SK-N-SH treated with all-trans-retinoic acid at 6 μM for 48 hours (cell line): ENCODE measurements around the gene OR2V1.

Source experiments
- ATAC-seq: fragments of 200-7000 bp; cut with Tn5 transposase; 3 replicates; pipeline ENCODE4 v1.9.1; 2020; ENCODE audit warnings: mild to moderate bottlenecking, moderate library complexity
- ARNTL ChIP-seq: fragments of 450-650 bp; formaldehyde crosslinking; IDR thresholded peaks from 2 replicates; pipeline ENCODE4 v1.5.0; 2020; ENCODE audit warnings: low read depth, mild to moderate bottlenecking, moderate library complexity, borderline replicate concordance
- BACH2 ChIP-seq: fragments of 250-450 bp; sonication (Bioruptor Pico); IDR thresholded peaks from 2 replicates; pipeline ENCODE4 v1.9.0; 2021; ENCODE audit warnings: mild to moderate bottlenecking, borderline replicate concordance
- CSDC2 ChIP-seq: fragments of 250-450 bp; sonication (Bioruptor Pico); IDR thresholded peaks from 2 replicates; pipeline ENCODE4 v1.5.0; 2020; ENCODE audit warnings: mild to moderate bottlenecking, moderate library complexity
- ESRRG ChIP-seq: fragments of 250-450 bp; sonication (Bioruptor Pico); IDR thresholded peaks from 2 replicates; pipeline ENCODE4 v1.6.1; 2021; ENCODE audit warnings: mild to moderate bottlenecking
- GLIS3 ChIP-seq: fragments of 250-450 bp; sonication (Bioruptor Pico); IDR thresholded peaks from 2 replicates; pipeline ENCODE4 v1.5.0; 2020; ENCODE audit warnings: mild to moderate bottlenecking, moderate library complexity
- ISL1 ChIP-seq: fragments of 250-450 bp; sonication (Bioruptor Pico); IDR thresholded peaks from 2 replicates; pipeline ENCODE4 v2.1.2; 2022; ENCODE audit warnings: mild to moderate bottlenecking, moderate library complexity
- OSR1 ChIP-seq: fragments of 250-450 bp; sonication (Bioruptor Pico); IDR thresholded peaks from 2 replicates; pipeline ENCODE4 v1.8.0; 2022; ENCODE audit warnings: moderate library complexity, mild to moderate bottlenecking, inconsistent platforms
- PATZ1 ChIP-seq: fragments of 250-450 bp; sonication (Bioruptor Pico); IDR thresholded peaks from 2 replicates; pipeline ENCODE4 v1.8.0; 2020; ENCODE audit warnings: mild to moderate bottlenecking, moderate library complexity, borderline replicate concordance
- POU6F1 ChIP-seq: fragments of 250-450 bp; sonication (Bioruptor Pico); IDR thresholded peaks from 2 replicates; pipeline ENCODE4 v1.8.0; 2021; ENCODE audit warnings: low read depth, mild to moderate bottlenecking, moderate library complexity, borderline replicate concordance
- PPARA ChIP-seq: fragments of 250-450 bp; sonication (Bioruptor Pico); IDR thresholded peaks from 2 replicates; pipeline ENCODE4 v1.5.0; 2020; ENCODE audit warnings: mild to moderate bottlenecking, borderline replicate concordance
- RARB ChIP-seq: fragments of 250-450 bp; sonication (Bioruptor Pico); IDR thresholded peaks from 2 replicates; pipeline ENCODE4 v1.8.0; 2021; ENCODE audit warnings: mild to moderate bottlenecking, moderate library complexity
- SNAI2 ChIP-seq: fragments of 250-450 bp; sonication (Bioruptor Pico); IDR thresholded peaks from 2 replicates; pipeline ENCODE4 v1.5.0; 2020; ENCODE audit warnings: mild to moderate bottlenecking, moderate library complexity
- TCF4 ChIP-seq: fragments of 250-450 bp; sonication (Bioruptor Pico); IDR thresholded peaks from 2 replicates; pipeline ENCODE4 v1.8.0; 2021; ENCODE audit warnings: mild to moderate bottlenecking, moderate library complexity, borderline replicate concordance
- TOX ChIP-seq: fragments of 250-450 bp; sonication (Bioruptor Pico); IDR thresholded peaks from 2 replicates; pipeline ENCODE4 v1.8.0; 2021; ENCODE audit warnings: mild to moderate bottlenecking, moderate library complexity, borderline replicate concordance
- ZC3H10 ChIP-seq: fragments of 250-450 bp; sonication (Bioruptor Pico); IDR thresholded peaks from 2 replicates; pipeline ENCODE4 v1.5.1; 2021; ENCODE audit warnings: mild to moderate bottlenecking, moderate library complexity
- ZFP3 ChIP-seq: fragments of 250-450 bp; sonication (Bioruptor Pico); IDR thresholded peaks from 2 replicates; pipeline ENCODE4 v1.5.0; 2020; ENCODE audit warnings: mild to moderate bottlenecking, moderate library complexity
- ZFP30 ChIP-seq: fragments of 450-650 bp; formaldehyde crosslinking; IDR thresholded peaks from 2 replicates; pipeline ENCODE4 v1.5.0; 2022; ENCODE audit warnings: mild to moderate bottlenecking, moderate library complexity
- ZNF565 ChIP-seq: fragments of 450-650 bp; formaldehyde crosslinking; conservative IDR thresholded peaks from 2 replicates; pipeline ENCODE4 v1.5.0; 2020; ENCODE audit warnings: low read depth, mild to moderate bottlenecking, moderate library complexity
- ZNF70 ChIP-seq: fragments of 450-650 bp; formaldehyde crosslinking; IDR thresholded peaks from 2 replicates; pipeline ENCODE4 v1.5.0; 2020; ENCODE audit warnings: mild to moderate bottlenecking, moderate library complexity
- ZNF8 ChIP-seq: fragments of 450-650 bp; formaldehyde crosslinking; IDR thresholded peaks from 2 replicates; pipeline ENCODE4 v1.5.0; 2020; ENCODE audit warnings: mild to moderate bottlenecking, moderate library complexity
- TF ChIP-seq, protein P1 (sequence below): fragments of 250-450 bp; sonication (Bioruptor Pico); IDR thresholded peaks from 2 replicates; pipeline ENCODE4 v1.5.1; 2021; ENCODE audit warnings: mild to moderate bottlenecking, moderate library complexity
- TF ChIP-seq, protein P2 (sequence below): fragments of 250-450 bp; sonication (Bioruptor Pico); IDR thresholded peaks from 2 replicates; pipeline ENCODE4 v1.5.1; 2020; ENCODE audit warnings: low read depth, mild to moderate bottlenecking, moderate library complexity

OR2V1 gene

DNA sequence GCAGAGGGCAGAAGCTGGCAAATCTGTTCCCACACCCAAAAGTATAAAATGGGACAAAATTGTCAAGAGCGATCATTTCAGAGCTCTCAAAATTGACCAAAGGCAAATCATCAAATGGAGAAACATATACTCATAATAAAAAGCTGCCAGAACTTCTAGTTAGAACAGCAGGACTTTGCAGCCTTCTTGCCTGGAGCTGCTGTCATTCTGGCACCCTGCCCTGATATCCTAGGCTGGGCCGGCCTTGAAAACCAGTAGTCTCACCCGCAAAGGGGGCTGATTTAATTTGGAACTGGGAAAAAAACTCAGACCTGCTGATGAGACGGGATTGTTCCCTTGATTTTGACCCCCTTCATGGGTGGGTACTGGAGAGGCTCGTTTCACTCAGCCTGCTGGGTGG, 18.5 kb downstream of the OR2V1 start:
- TF ChIP-seq TOX (CRISPR knock-in tag) (no peak), RARB (no peak), ZNF565 (CRISPR knock-in tag) (no peak), CSDC2 (no peak), ZFP3 (CRISPR knock-in tag) (no peak), OSR1 (CRISPR knock-in tag) (no peak), ESRRG (CRISPR knock-in tag) (no peak), GLIS3 (CRISPR knock-in tag) (no peak), TCF4 (CRISPR knock-in tag) (no peak), PPARA (CRISPR knock-in tag) (no peak), ARNTL (no peak), POU6F1 (CRISPR knock-in tag) (no peak), SNAI2 (CRISPR knock-in tag) (no peak), ZNF70 (no peak), ZFP30 (CRISPR knock-in tag) (no peak)
- TF ChIP-seq, protein P1, sequence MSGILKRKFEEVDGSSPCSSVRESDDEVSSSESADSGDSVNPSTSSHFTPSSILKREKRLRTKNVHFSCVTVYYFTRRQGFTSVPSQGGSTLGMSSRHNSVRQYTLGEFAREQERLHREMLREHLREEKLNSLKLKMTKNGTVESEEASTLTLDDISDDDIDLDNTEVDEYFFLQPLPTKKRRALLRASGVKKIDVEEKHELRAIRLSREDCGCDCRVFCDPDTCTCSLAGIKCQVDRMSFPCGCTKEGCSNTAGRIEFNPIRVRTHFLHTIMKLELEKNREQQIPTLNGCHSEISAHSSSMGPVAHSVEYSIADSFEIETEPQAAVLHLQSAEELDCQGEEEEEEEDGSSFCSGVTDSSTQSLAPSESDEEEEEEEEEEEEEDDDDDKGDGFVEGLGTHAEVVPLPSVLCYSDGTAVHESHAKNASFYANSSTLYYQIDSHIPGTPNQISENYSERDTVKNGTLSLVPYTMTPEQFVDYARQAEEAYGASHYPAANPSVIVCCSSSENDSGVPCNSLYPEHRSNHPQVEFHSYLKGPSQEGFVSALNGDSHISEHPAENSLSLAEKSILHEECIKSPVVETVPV: no peak
- ATAC-seq: no peak

- no peak for TF ChIP-seq ZFP30 (CRISPR knock-in tag)
- TF ChIP-seq PATZ1: no peak
- TF ChIP-seq CSDC2: no peak
- no peak for TF ChIP-seq TOX (CRISPR knock-in tag)
- TF ChIP-seq ZC3H10 (CRISPR knock-in tag): no peak
- TF ChIP-seq ZNF8 (CRISPR knock-in tag): no peak
- no peak for TF ChIP-seq ESRRG (CRISPR knock-in tag)
- TF ChIP-seq, protein P2, sequence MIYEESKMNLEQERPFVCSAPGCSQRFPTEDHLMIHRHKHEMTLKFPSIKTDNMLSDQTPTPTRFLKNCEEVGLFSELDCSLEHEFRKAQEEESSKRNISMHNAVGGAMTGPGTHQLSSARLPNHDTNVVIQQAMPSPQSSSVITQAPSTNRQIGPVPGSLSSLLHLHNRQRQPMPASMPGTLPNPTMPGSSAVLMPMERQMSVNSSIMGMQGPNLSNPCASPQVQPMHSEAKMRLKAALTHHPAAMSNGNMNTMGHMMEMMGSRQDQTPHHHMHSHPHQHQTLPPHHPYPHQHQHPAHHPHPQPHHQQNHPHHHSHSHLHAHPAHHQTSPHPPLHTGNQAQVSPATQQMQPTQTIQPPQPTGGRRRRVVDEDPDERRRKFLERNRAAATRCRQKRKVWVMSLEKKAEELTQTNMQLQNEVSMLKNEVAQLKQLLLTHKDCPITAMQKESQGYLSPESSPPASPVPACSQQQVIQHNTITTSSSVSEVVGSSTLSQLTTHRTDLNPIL (CRISPR knock-in tag): no peak
- TF ChIP-seq TCF4 (CRISPR knock-in tag): no peak
- no peak for TF ChIP-seq PPARA (CRISPR knock-in tag)
Measured at GRCh38 chr5:181111010-181111409, 20.0 kb downstream of the OR2V1 start.

GRCh38 chr5:181109489-181110013, 21.4 kb downstream of the OR2V1 start:
- ATAC-seq: no peak
- TF ChIP-seq BACH2 (CRISPR knock-in tag) (no peak), ZFP3 (CRISPR knock-in tag) (no peak), ZC3H10 (CRISPR knock-in tag) (no peak), ISL1 (CRISPR knock-in tag) (no peak), TOX (CRISPR knock-in tag) (no peak), POU6F1 (CRISPR knock-in tag) (no peak), RARB (no peak), OSR1 (CRISPR knock-in tag) (no peak), ARNTL (no peak)
- TF ChIP-seq, protein P1: no peak
- TF ChIP-seq, all 23 proteins: peak for 0

More at GRCh38 chr5:181111010-181111409, 20.0 kb downstream of the OR2V1 start:
- no peak for ATAC-seq
